NCI-H526 treated with DMSO at 0.1 percent for 48 hours (cell line): ENCODE data around the gene ZMYM1.
"Not testable (repeated sequence)": the region's sequence is repeated elsewhere in the genome, so short reads cannot be mapped to it uniquely, and the experiment has no call there.

Experiments
- DNase-seq: peaks from one replicate; lab custom pipeline; 2025; lab: John Stamatoyannopoulos, UW

The ZMYM1 gene

DNA sequence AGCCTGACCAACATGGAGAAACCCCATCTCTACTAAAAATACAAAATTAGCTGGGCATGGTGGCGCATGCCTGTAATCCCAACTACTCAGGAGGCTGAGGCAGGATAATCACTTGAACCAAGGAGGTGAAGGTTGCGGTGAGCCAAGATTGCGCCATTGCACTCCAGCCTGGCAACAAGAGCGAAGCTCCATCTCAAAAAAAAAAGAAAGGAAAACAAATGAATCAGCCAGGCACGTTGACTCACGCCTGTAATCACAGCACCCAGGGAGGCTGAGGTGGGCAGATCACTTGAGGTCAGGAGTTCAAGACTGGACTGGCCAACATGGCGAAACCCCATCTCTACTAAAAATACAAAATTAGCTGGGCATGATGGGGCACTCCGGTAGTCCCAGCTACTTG lies 2.8 kb upstream of the ZMYM1 start:
- DNase-seq: not testable (repeated sequence)

DNA sequence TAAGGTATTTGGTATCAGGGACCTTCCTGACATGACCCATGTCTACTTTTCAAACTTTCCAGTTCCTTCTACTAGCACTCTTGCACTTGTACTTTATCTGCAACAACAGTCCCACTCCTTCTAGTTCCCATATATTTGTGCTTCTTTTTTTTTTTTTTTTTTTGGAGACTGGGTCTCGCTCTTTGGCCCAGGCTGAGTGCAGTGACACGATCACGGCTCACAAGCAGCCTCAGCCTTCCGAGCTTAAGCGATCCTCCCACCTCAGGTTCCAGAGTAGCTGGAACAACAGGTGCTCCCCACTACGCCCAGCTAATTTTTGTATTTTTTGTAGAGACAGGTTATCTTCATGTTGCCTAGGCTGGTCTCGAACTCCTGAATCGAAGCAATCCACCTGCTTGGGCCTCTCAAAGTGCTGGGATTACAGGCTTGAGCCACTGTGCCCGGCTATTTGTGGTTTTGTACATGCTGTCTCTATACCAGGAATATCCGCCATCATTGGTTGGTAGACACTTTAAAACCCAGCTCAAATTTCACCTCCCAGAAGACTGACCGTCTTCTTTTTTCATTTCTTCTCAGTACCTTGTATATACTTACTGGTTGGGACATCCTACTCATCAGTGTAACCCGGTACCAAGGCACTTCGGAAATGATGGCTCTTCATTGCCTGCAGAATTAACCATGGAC lies 1.1 kb downstream of the ZMYM1 start:
- DNase-seq: no peak

DNA sequence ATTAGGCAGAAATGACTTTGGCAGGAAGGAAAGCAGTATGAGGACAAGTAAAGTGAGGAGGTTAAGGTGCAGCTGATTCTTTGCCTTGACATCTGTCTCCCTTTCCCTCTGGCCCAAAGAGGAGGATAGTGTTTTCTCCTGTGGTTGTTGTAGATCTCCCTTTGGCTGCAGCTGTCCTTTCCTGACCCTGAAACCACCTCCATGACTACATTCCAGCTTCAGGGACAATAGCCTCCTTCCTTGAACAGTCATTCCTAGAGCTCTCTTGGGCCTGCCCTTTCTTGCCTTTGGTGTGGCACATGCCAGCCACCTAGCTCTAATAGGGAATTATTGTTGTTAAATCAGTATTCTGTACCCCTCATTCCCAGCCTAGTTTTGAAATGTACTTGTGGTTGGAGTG lies 6.2 kb downstream of the ZMYM1 start:
- no peak for DNase-seq

DNA sequence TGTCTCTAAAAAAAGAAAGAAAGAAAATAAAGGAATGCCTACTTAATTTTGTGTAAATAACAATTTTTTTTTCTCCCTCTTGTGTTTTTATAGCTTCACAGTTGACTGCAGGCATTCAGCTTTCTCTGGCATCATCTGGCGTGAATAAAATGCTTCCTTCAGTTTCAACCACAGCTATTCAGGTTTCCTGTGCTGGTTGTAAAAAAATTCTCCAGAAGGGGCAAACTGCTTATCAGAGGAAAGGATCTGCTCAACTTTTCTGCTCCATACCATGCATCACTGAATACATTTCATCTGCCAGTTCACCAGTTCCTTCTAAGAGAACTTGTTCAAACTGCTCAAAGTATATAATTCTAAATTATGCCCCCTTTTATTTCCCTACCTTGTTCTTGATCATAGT lies 18.0 kb downstream of the ZMYM1 start:
- no peak for DNase-seq

DNA sequence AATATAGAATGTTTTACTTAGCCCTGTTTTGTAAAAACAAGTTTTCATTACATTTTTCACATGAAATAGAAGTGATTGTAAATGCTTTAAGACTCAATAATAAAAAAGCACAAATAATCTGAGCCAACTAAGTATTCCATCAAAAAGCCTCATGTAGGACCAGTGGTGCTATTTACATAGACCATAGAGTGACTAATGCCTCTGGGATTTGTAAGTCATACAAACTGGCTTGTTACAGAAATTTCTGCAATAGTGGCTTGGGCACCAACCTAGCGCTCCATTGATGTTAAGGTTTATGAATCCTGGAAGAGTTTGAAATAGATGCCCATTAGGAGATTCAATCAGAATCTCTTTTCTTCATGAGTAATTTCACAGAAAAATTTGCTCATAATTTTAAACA lies 31.9 kb downstream of the ZMYM1 start:
- DNase-seq: no peak

DNA sequence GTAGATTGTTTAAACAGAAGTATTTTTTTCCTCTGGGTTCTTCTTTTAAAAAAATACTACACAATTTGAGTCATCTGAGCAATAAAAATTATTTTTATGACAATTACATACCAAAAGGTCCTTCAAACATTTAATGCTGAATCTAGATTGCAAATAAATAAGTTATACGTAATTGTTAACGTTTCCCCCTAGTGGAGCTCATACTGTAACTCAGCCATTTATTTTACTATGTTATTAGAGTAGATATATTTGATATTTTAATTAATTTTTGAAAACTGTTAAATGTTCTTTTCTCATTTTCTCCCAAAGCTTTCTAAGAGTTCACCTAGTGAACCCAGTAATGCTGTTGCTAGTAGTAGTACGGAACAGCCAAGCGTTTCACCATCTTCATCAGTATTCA lies 33.5 kb downstream of the ZMYM1 start:
- DNase-seq: no peak

DNA sequence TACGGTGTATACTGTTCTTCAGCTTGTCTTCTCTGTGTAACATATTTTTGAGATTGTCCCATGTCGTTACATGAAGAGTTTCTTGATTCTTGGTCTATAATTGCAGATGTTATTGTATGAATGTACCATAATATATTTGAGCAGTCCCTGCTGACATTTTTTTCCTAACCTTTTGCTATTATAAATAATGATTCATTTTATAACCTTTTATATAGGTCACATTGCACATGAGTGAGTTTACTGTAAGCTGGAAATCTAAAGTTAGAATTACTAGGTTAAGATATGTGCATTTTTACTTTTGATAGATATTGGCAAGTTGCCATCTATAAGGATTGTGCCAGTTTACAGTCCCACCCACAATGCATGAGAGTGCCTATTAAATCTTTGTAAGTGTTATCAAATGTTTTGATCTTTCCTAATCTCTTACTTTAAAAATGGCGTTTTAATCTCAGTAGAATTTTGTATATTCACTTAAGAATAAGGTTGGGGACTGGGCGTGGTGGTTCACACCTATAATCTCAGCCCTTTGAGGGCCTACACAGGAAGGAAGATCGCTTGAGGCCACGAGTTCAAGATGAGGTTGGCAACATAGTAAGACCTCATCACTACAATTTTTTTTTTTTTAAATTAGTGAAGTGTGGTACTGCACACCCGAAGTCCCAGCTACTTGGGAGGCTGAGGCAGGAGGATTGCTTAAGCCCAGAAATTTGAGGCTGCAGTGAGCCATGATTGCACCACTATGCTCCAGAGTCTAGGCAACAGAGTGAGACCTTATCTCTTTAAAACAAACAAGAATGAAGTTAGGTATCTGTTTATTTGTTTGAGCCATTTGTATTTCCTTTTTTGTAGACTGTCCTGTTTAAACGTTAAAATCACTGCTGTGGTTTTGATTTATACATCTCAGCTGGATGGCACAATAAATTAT lies 36.5 kb downstream of the ZMYM1 start:
- DNase-seq: no peak

DNA sequence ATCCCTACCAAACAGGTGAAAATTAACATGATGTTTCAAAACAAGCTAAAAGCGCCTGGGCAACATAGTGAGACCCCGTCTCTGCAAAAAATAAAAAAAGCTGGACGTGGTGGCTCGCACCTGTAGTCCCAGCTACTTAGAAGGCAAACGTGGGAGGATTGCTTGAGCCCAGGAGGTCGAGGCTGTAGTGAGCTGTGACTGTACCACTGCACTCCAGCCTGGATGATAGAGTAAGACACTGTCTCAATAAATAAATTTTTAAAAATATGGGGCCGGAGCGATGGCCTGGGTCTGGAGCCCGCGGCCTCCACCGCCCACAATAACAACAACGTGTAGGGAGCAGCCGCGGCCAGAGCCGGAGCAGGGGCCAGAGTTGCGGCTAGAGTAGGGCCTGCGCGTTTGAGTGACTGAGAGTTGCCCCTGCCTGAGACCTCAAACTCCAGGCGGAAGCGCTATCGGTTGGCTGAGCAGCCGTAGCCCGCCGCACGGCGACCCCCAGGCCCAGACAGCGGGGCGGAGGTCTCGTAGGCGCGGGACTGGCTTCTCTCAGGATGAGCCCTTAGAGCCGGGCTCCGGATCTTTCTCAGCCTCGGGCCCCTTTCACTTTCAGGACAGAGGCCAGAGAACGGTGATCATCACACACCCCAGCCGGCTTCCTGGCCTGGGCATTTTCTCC lies 41.4 kb downstream of the ZMYM1 start:
- no peak for DNase-seq

DNA sequence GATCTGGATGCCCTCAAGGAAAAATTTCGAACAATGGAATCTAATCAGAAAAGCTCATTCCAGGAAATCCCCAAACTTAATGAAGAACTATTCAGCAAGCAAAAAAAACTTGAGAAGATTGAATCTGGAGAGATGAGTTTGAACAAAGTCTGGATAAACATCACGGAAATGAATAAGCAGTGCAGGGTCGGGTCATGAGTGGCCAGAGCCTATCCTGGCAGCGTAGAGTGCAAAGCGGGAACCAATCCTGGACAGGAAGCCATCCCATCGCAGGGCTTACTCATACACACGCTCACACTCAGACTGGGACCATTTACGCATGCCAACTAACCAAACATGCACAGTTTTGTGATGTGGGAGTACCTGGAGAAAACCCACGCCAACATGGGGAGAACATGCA lies 43.1 kb downstream of the ZMYM1 start:
- DNase-seq: no peak

DNA sequence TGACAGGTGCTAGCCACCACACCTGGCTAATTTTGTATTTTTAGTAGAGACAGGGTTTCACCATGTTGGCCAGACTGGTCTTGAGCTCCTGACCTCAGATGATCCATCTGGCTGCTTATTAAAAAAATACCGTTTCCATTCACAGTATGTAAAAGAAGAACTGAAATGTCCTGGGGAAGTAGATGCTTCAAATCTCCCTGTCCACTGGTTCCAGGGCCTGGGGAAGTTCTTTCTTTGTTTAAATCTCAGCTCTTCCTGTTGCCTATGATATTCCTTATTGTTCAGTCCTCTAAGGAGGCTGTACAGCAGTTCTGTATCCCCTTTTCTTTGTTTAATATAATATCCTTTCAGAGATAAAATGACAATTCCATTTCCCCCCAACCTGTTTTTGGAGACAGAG lies 47.4 kb downstream of the ZMYM1 start:
- no peak for DNase-seq

DNA sequence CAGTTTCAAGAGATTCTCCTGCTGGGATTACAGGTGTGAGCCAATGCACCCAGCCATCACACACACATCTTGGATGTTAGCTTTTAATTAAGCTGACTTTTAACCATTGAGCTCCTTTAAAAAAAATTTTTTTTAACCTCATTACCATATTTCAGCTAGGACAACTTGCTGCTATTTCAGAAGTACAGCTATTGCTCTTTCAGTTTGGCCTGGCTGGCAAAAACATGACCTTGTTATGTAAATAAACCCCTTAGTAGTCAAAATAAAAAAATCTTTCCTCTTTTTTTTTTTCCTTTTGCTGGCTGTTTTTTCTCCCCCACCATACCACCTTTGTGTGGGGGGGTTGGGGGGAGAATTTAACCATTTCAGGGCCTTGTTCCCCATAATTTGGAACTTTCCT lies 49.9 kb downstream of the ZMYM1 start:
- no peak for DNase-seq

DNA sequence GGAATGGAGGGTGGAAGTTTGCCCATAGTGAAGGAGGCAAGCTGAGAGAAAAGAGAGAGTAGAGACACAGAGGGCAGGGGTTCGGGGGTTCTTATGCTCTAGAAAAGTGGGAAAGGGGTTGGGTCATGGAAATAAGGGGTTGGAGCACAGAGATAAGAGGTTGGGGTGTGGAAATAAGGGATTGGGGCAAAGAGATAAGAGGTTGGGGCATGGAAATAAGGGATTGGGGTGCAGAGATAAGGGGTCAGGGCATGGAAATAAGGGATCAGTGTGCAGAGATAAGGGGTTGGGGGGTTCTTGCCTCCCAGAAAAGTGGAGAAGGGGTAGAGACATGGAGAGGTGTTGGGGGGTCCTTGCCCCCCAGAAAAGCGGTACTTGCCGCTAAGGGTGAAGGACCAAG lies 57.6 kb downstream of the ZMYM1 start:
- no peak for DNase-seq

DNA sequence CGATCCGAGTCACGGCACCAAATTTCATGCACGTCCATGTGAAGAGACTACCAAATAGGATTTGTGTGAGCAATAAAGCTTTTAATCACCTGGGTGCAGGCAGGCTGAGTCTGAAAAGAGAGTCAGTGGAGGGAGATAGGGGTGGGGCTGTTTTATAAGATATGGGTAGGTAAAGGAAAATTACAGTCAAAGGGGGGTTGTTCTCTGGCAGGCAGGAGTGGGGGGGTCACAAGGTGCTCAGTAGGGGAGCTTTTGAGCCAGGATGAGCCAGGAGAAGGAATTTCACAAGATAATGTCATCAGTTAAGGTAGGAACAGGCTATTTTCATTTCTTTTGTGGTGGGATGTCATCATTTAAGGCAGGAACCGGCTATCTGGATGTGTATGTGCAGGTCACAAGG lies 58.4 kb downstream of the ZMYM1 start:
- DNase-seq: not testable (repeated sequence)

DNA sequence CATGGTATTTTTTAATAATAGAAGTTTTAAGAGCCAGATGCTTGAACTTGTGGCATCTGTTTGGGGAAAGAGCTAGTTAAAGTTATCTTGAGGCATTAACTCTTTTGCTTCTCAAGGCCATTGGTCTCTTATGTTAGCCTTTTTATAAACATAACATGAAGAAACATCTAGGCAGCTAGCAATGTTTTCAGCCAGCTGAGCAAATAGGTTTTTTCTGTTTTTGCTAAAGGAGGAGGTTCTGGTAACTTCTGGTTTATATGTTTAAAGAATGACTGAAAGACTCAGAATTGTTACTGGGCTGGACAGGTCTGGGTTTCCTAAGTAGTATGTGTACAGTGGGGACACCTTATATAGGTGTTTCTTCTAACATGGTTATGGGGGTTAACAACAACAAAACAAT lies 63.1 kb downstream of the ZMYM1 start:
- DNase-seq: not testable (repeated sequence)

DNA sequence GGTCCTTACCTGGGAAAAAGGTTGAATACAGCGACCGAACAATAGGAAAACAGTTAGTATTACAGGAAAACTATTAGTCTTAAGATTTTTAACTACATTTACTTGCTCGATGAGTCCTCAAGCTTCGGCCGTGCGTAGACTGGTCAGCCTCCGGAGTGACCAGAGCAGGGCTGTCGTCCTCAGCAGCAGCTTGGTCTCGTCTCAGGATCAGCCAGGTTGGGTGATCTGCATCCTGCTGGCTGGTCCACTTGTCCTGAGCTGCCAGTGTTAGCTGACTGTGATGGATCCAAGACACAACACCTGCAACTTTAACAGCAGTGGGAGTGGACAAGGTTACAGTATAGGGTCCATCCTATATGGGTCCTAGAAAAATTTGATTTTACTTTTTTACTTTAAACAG lies 63.5 kb downstream of the ZMYM1 start:
- not testable (repeated sequence) for DNase-seq

DNA sequence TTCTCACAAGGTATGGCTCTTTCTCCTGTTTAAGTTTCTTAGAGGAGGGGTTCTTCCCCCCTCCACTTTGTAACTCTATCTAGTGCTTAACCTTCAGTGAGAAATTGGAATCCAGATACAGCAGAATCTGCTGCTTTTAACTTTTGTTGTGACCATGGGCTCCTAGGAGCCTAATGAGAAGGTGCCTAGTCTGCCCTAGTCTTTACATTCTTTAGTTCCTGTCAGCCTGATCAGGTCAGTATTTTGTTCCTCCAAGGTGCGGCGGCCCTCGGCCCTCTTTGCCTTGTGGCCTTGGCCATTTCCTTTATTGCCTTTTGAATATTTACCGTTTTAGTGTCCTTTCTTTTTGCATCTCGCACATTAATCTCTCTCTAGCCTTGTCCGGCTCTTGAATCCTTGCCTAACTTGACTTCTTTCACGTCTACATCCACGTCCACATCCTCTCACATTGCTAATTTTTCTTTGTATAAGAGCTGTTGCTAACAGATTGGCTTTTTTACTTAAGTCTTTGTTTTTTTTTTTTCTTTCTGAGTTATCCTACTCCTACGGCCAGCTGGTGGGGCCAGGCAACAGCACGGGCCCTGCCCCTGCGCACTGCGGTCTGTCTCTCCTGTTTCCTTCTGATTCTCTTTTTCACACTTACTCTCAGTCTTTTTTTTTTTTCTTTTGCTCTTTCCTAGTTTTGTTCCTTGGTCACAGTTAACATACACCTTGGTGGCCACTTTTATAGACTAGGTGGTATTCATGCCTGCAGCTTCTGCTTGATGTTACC lies 64.7 kb downstream of the ZMYM1 start:
- DNase-seq: no peak

DNA sequence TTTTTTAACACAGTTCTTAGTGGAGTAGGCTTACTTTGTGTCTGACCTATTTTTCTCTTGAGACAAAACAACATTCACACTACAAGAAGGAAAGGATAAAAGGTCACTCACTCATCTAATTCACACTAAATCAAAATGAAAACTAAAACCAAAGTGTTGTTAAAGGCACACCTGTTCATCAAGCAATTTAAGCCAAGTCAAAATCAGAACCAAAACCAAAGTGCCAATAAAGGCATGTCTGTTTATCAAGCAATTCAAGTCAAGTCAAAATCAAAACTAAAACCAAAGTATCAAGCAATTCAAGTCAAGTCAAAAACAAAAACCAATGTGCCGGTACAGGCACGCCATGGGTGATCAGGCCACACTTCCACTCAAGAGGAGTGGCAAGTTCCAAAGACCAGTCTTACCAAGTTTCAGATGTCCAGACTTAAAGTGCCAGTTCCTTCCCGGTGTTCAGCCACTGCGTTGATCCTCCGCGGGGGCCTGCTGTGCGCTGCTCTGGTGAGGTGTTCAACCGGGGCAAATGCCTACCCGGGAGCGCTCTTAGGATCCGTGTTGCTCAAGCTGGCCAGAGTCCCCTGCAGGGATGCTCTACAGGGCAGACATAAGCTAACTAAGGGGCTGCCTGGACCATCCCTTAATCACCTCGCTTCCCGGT lies 66.8 kb downstream of the ZMYM1 start:
- not testable (repeated sequence) for DNase-seq

DNA sequence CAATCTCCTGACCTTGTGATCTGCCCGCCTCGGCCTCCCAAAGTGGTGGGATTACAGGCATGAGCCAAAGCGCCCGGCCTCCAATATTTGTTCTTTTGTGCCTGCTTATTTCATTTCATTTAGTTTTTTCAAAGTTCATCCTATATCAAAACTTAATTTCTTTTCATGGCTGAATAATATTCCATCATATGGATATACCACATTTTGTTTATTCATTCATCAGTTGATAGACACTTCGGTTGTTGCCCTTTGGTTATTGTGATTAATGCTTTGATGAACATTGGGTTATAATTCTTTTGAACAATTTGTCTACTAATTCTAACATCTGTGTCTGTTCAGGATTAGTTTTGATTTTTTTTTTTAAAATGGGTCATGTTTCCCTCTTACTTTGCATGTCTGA lies 72.0 kb downstream of the ZMYM1 start:
- no peak for DNase-seq

DNA sequence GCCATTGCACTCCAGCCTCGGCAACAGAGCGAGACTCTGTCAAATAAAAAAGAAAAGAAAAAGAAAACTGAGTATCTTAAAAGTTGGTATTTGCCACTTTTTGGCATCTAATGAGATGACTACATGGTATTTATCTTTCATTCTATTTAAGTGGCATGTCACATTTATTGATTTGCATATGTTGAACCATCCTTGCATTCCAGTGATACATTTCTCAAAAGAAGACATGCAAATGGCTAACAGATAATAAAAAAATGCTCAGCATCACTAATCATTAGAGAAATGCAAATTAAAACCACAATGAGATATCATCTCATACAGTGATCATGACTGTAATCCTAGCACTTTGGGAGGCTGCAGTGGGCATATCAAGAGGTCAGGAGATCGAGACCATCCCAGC lies 85.7 kb downstream of the ZMYM1 start:
- DNase-seq: no peak
